ENCODE results near the gene FNDC5.

Gene FNDC5

DNA sequence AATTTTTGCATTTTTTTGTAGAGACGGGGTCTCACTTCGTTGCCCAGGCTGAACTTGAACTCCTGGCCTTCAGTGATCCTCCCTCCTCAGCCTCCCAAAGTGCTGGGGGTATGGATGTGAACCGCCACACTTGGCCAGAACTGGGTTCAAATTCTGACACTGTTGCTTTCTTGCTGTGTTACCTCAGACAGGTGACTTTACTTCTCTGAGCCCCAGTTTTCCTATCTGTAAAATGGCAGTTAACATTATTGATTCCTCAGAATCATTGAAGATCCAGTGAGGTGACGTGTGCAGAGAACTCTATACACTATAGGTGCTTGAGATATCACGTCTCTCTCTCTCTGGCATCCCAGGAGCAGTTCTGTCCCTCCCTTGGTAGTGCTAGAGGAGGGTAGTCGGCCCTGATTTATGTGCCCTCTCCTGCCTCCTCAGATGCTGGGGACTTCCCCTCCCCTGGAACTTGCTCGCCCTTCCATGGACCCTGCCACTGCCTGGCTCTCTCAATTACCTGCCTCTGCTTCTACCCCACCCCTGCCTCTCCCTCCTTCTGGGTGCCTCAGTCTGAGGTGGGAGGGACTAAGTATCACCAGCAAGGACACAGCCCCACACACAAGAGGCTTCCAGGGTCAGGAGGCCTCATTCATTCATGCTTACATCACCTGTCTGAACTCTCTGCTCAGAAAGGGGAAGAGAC is 12.8 kb upstream of the FNDC5 start:
- Histone ChIP-seq H4K20me1 (ENCODE audit: low read depth, low read length) (no peaks in the 10 kb centered on the region), H3K9ac (ENCODE audit: low read length) (no peak overlapping the region), H3K4me3 (ENCODE audit: insufficient read depth, low read length, poor library complexity, severe bottlenecking) (no peak overlapping the region), H3K27me3 (ENCODE audit: low read length) (no peaks in the 10 kb centered on the region), H3K27ac (ENCODE audit: low read depth, low read length) (no peak overlapping the region), H3K36me3 (ENCODE audit: low read length) (no peaks in the 10 kb centered on the region), H3K4me2 (ENCODE audit: low read depth, low read length, poor library complexity, severe bottlenecking) (no peak overlapping the region), H3K9me2 (replicated peaks; ENCODE audit: insufficient read depth, low read length) (no peaks in the 10 kb centered on the region), H3K79me2 (ENCODE audit: insufficient read depth, low read length) (no peaks in the 10 kb centered on the region), H3F3A (ENCODE audit: insufficient read depth) (no peaks in the 10 kb centered on the region), H2AFZ (ENCODE audit: low read depth, low read length, severe bottlenecking) (no peak overlapping the region), H3K9me3 (ENCODE audit: insufficient read depth, low read length) (no peaks in the 10 kb centered on the region)
- no peak for TF ChIP-seq EZH2phosphoT487 (conservative IDR thresholded peaks at IDR 0.05; ENCODE audit: low read length)
- TF ChIP-seq, protein P1, sequence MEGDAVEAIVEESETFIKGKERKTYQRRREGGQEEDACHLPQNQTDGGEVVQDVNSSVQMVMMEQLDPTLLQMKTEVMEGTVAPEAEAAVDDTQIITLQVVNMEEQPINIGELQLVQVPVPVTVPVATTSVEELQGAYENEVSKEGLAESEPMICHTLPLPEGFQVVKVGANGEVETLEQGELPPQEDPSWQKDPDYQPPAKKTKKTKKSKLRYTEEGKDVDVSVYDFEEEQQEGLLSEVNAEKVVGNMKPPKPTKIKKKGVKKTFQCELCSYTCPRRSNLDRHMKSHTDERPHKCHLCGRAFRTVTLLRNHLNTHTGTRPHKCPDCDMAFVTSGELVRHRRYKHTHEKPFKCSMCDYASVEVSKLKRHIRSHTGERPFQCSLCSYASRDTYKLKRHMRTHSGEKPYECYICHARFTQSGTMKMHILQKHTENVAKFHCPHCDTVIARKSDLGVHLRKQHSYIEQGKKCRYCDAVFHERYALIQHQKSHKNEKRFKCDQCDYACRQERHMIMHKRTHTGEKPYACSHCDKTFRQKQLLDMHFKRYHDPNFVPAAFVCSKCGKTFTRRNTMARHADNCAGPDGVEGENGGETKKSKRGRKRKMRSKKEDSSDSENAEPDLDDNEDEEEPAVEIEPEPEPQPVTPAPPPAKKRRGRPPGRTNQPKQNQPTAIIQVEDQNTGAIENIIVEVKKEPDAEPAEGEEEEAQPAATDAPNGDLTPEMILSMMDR (IDR thresholded peaks at IDR 0.05; ENCODE audit: insufficient read depth, low read length, poor library complexity, severe bottlenecking): no peak

DNA sequence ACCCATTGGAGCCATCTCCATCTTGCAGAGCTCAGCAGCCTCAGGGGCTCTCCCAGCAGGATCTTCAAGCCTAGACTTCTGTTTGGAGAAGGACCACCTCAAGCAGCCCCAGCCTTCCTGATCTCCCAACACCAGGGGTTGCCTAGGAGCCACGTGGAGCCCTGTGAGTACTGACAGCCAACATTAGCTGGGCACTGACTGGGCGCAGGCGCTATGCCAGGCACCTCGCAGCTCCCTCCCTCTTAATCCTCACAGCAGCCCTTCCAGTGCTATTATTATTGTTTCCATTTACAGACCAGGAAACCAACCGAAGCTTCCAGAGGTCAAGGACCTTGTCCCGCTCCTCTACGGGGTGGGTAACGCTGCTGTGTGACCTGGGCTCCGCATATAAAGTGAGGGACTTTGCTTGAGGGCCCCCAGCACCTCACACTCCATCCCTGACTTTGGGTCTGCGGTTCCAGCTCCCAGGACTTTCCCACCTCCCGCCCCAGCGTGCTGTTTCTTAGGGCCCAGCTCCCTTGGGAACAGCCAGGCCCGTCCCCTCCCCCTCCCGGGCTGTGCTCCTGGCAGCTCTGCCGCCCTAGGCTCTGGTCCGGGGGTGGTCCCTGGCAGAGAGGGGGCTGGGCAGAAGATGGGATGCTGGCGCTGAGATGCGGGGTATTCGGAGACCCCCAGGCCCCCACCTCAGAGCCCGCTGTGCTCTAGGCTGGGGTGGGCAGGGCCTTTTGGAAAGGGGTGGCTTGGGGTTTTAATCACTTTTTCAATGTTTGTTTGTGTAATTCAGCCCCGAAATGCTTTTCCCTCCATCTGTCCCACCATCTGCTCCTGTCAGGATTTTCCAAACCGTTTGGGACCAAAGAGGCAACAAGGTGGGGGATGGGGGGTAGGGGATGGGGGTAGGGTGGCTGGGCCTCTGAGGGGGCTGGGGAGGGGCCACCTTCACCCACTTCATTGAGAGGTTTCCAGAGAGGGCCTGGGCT is 11.4 kb upstream of the FNDC5 start:
- Histone ChIP-seq H3K27me3 (ENCODE audit: low read length) (no peaks in the 10 kb centered on the region), H3K9ac (ENCODE audit: low read length) (no peak overlapping the region), H2AFZ (ENCODE audit: low read depth, low read length, severe bottlenecking) (no peak overlapping the region), H3K79me2 (ENCODE audit: insufficient read depth, low read length) (no peaks in the 10 kb centered on the region), H3K27ac (ENCODE audit: low read depth, low read length) (no peak overlapping the region), H3K4me3 (ENCODE audit: insufficient read depth, low read length, poor library complexity, severe bottlenecking) (no peak overlapping the region), H3K4me2 (ENCODE audit: low read depth, low read length, poor library complexity, severe bottlenecking) (no peak overlapping the region), H3K9me3 (ENCODE audit: insufficient read depth, low read length) (no peaks in the 10 kb centered on the region), H3K9me2 (replicated peaks; ENCODE audit: insufficient read depth, low read length) (no peaks in the 10 kb centered on the region), H3F3A (ENCODE audit: insufficient read depth) (no peaks in the 10 kb centered on the region), H4K20me1 (ENCODE audit: low read depth, low read length) (no peaks in the 10 kb centered on the region), H3K36me3 (ENCODE audit: low read length) (no peaks in the 10 kb centered on the region)
- TF ChIP-seq EZH2phosphoT487 (conservative IDR thresholded peaks at IDR 0.05; ENCODE audit: low read length): no peak
- TF ChIP-seq, protein P1 (IDR thresholded peaks at IDR 0.05; ENCODE audit: insufficient read depth, low read length, poor library complexity, severe bottlenecking): no peak

DNA sequence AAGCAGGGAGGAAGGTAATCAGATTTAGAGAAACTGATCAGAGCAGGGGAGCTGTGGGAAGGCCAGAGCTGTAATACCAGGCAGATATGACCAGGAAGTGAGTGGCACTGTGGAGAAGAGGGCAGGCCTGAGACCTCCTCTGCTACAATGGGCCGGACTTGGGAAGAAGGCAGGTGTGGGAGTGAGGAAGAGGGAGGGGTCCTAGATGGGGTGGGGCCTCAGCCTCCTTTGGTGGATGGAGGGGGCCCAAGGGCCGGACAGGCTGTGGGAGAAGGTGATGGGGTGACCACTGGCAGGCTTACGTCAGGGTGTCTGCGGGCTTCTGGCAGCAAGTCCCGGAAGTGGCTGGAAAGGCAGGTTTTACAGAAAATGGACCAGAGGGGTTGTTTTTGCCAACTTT is 10.6 kb upstream of the FNDC5 start:
- no peak overlapping the region for H3K9ac ChIP-seq (ENCODE audit: low read length)
- H3K4me2 ChIP-seq (ENCODE audit: low read depth, low read length, poor library complexity, severe bottlenecking): no peak overlapping the region
- H3K27me3 ChIP-seq (ENCODE audit: low read length): no peaks in the 10 kb centered on the region
- H3K4me3 ChIP-seq (ENCODE audit: insufficient read depth, low read length, poor library complexity, severe bottlenecking): no peak overlapping the region
- H3F3A ChIP-seq (ENCODE audit: insufficient read depth): no peaks in the 10 kb centered on the region
- H3K79me2 ChIP-seq (ENCODE audit: insufficient read depth, low read length): no peaks in the 10 kb centered on the region
- no peaks in the 10 kb centered on the region for H3K36me3 ChIP-seq (ENCODE audit: low read length)
- no peaks in the 10 kb centered on the region for H4K20me1 ChIP-seq (ENCODE audit: low read depth, low read length)
- no peak overlapping the region for H3K27ac ChIP-seq (ENCODE audit: low read depth, low read length)
- no peaks in the 10 kb centered on the region for H3K9me2 ChIP-seq (replicated peaks; ENCODE audit: insufficient read depth, low read length)
- no peak overlapping the region for H2AFZ ChIP-seq (ENCODE audit: low read depth, low read length, severe bottlenecking)
- H3K9me3 ChIP-seq (ENCODE audit: insufficient read depth, low read length): no peaks in the 10 kb centered on the region
- TF ChIP-seq EZH2phosphoT487 (conservative IDR thresholded peaks at IDR 0.05; ENCODE audit: low read length): no peak
- TF ChIP-seq, protein P1 (IDR thresholded peaks at IDR 0.05; ENCODE audit: insufficient read depth, low read length, poor library complexity, severe bottlenecking): no peak

Measured in SU-DHL-6 (cell line).